Inferior parietal cortex (tissue), 1 donor: Measurements from ENCODE around the gene SRC.
A peak's percentile ranks its signal among the peaks of the same experiment; 100 is the strongest.
"Not testable (repeated sequence)": the region's sequence is repeated elsewhere in the genome, so short reads cannot be mapped to it uniquely, and the experiment has no call there.

Source experiments
- DNase-seq: peaks from one replicate; pipeline ENCODE4 v3.0.0-alpha.2; 2016; ENCODE audit errors: extremely low spot score

The SRC gene

GRCh38 chr20:37363221-37364012 lies 17.5 kb downstream of the SRC start:
- no peak for DNase-seq

- no peak for DNase-seq
These were observed 18.3 kb downstream of the SRC start for GRCh38 chr20:37364013-37364926.

GRCh38 chr20:37364927-37365272 lies 19.0 kb downstream of the SRC start:
- no peak for DNase-seq

GRCh38 chr20:37365760-37366638 lies 20.1 kb downstream of the SRC start:
- DNase-seq = peak; percentile 9

- DNase-seq = peak; percentile 31
These were observed 20.8 kb downstream of the SRC start for GRCh38 chr20:37366743-37367142.

GRCh38 chr20:37369846-37370245 lies 23.9 kb downstream of the SRC start:
- no peak for DNase-seq

- DNase-seq = not testable (repeated sequence)
These were observed 25.9 kb downstream of the SRC start for GRCh38 chr20:37371845-37372244.

GRCh38 chr20:37372441-37372840 lies 26.5 kb downstream of the SRC start:
- no peak for DNase-seq

- DNase-seq = no peak
These were observed 27.2 kb downstream of the SRC start for GRCh38 chr20:37373020-37373598.

GRCh38 chr20:37375227-37375626 lies 29.3 kb downstream of the SRC start:
- no peak for DNase-seq

- DNase-seq = no peak
These were observed 30.4 kb downstream of the SRC start for GRCh38 chr20:37376324-37376723.

- DNase-seq = no peak
These were observed 30.9 kb downstream of the SRC start for GRCh38 chr20:37376791-37377190.

GRCh38 chr20:37377346-37378081 lies 31.6 kb downstream of the SRC start:
- DNase-seq = no peak

- no peak for DNase-seq
These were observed 32.5 kb downstream of the SRC start for GRCh38 chr20:37378420-37378784.

- DNase-seq = no peak
These were observed 33.1 kb downstream of the SRC start for GRCh38 chr20:37378785-37379598.

GRCh38 chr20:37379967-37380828 lies 34.3 kb downstream of the SRC start:
- no peak for DNase-seq

GRCh38 chr20:37380864-37381579 lies 35.1 kb downstream of the SRC start:
- no peak for DNase-seq
